Calu3 (cell line): Measurements from ENCODE around the gene FITM1. TPM values are rescaled to one million over a fixed set of nuclear protein-coding genes. Genes with fewer than 3 reads are reported as not detected.

ENCODE experiments used
- Bru-seq: library from RNA; stranded (reverse); fragments of 400-500 nt; gene quantifications from one replicate; lab custom pipeline; 2021; lab: Mats Ljungman, UMichigan
- BruChase-seq, 2 experiments: library from RNA; stranded (reverse); fragments of 400-500 nt; gene quantifications; one replicate each; lab custom pipeline; 2021; lab: Mats Ljungman, UMichigan
- BruUV-seq: library from RNA; stranded (reverse); fragments of 400-500 nt; replicated peaks from 2 replicates; lab custom pipeline; 2021; lab: Mats Ljungman, UMichigan
- CTCF ChIA-PET: fragments of 300-600 bp; sonication (Branson Sonifier 250); formaldehyde crosslinking; loops from one replicate; lab custom pipeline; 2022; ENCODE audit warnings: antibody characterized with exemption; lab: Charles Lee
- DNase-seq: peaks from one replicate; pipeline ENCODE4 v3.0.0; 2022
- H3K27ac Mint-ChIP-seq: one replicate; pipeline ENCODE4 v1.8.0; 2022; ENCODE audit warnings: mixed read lengths; ENCODE audit not compliant: unreplicated experiment
- H3K27me3 Mint-ChIP-seq: one replicate; pipeline ENCODE4 v1.8.0; 2022; ENCODE audit warnings: mixed read lengths; ENCODE audit not compliant: unreplicated experiment
- H3K36me3 Mint-ChIP-seq: one replicate; pipeline ENCODE4 v1.8.0; 2022; ENCODE audit warnings: mild to moderate bottlenecking, moderate library complexity, mixed read lengths; ENCODE audit not compliant: insufficient read depth, unreplicated experiment
- H3K4me1 Mint-ChIP-seq: one replicate; pipeline ENCODE4 v1.8.0; 2022; ENCODE audit warnings: mild to moderate bottlenecking, low read depth, mixed read lengths; ENCODE audit not compliant: unreplicated experiment
- H3K4me3 Mint-ChIP-seq: one replicate; pipeline ENCODE4 v1.8.0; 2022; ENCODE audit warnings: mild to moderate bottlenecking, low read depth, moderate library complexity, mixed read lengths; ENCODE audit not compliant: unreplicated experiment
- H3K9me3 Mint-ChIP-seq: one replicate; pipeline ENCODE4 v1.8.0; 2022; ENCODE audit warnings: low read depth, mixed read lengths; ENCODE audit not compliant: unreplicated experiment
- intact Hi-C: fragments of 100-400 bp; cut with micrococcal nuclease; formaldehyde crosslinking; loops from one replicate; pipeline ENCODE4 v1.10.0; 2022; ENCODE audit not compliant: unreplicated experiment
- long read RNA-seq: library from polyadenylated mRNA; stranded (forward); transcript quantifications from one replicate; pipeline ENCODE4 v2.0.0, GENCODE V29; 2022
- total RNA-seq: library from RNA; stranded (reverse); gene quantifications from 2 replicates; pipeline ENCODE4 v1.2.3, GENCODE V29; 2022
- TF ChIP-seq, protein P1 (sequence below): fragments of 200-600 bp; IDR thresholded peaks from one replicate; pipeline ENCODE4 v1.8.0; 2022; ENCODE audit warnings: antibody characterized with exemption; ENCODE audit not compliant: unreplicated experiment

Gene FITM1, protein sequence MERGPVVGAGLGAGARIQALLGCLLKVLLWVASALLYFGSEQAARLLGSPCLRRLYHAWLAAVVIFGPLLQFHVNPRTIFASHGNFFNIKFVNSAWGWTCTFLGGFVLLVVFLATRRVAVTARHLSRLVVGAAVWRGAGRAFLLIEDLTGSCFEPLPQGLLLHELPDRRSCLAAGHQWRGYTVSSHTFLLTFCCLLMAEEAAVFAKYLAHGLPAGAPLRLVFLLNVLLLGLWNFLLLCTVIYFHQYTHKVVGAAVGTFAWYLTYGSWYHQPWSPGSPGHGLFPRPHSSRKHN
- total RNA-seq = 0.47 and 0.98 TPM in 2 replicates
- percentile 36 among the genes with signal in this experiment for Bru-seq, nascent RNA
- percentile 41 among the genes with signal in this experiment for BruChase-seq, experiment 1, labeled RNA remaining after a 6-hour chase
- BruChase-seq, experiment 2, labeled RNA remaining after a 2-hour chase = percentile 32 among the genes with signal in this experiment
- long read RNA-seq = 0 reads

DNA sequence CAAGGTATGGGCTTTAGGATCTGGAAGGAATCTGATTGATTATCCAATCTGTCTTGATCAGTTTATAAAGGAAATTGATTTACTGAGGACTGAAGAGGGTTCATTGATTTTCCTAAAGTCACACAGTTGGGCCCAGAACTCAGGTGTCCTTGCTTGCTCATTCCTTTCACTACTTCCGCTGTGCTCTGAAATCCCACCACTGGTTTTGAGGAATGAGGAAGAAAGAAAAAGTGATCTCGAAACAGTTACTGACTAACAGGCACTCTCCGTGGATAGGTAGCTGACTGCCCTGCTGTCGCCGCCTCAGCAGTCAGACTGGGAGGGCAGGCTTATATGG, at the start of gene FITM1:
FITM1 (plus strand) TSS at position 280 of the 337 bp plus-strand sequence. CDS start 905 bp downstream, outside the sequence.
- Mint-ChIP-seq H3K27ac (no peak within 1 kb of the TSS), H3K36me3 (peaks cover 5% of the 10 kb centered on the region), H3K27me3 (no peaks in the 10 kb centered on the region), H3K9me3 (no peaks in the 10 kb centered on the region), H3K4me3 (no peak within 1 kb of the TSS), H3K4me1 (peaks cover 6% of the 10 kb centered on the region)
- no TSS peak for BruUV-seq
- intact Hi-C loops = no loop called here
- DNase-seq = no peak
- CTCF ChIA-PET = no interaction called here
- TF ChIP-seq, protein P1, sequence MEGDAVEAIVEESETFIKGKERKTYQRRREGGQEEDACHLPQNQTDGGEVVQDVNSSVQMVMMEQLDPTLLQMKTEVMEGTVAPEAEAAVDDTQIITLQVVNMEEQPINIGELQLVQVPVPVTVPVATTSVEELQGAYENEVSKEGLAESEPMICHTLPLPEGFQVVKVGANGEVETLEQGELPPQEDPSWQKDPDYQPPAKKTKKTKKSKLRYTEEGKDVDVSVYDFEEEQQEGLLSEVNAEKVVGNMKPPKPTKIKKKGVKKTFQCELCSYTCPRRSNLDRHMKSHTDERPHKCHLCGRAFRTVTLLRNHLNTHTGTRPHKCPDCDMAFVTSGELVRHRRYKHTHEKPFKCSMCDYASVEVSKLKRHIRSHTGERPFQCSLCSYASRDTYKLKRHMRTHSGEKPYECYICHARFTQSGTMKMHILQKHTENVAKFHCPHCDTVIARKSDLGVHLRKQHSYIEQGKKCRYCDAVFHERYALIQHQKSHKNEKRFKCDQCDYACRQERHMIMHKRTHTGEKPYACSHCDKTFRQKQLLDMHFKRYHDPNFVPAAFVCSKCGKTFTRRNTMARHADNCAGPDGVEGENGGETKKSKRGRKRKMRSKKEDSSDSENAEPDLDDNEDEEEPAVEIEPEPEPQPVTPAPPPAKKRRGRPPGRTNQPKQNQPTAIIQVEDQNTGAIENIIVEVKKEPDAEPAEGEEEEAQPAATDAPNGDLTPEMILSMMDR = no peak

DNA sequence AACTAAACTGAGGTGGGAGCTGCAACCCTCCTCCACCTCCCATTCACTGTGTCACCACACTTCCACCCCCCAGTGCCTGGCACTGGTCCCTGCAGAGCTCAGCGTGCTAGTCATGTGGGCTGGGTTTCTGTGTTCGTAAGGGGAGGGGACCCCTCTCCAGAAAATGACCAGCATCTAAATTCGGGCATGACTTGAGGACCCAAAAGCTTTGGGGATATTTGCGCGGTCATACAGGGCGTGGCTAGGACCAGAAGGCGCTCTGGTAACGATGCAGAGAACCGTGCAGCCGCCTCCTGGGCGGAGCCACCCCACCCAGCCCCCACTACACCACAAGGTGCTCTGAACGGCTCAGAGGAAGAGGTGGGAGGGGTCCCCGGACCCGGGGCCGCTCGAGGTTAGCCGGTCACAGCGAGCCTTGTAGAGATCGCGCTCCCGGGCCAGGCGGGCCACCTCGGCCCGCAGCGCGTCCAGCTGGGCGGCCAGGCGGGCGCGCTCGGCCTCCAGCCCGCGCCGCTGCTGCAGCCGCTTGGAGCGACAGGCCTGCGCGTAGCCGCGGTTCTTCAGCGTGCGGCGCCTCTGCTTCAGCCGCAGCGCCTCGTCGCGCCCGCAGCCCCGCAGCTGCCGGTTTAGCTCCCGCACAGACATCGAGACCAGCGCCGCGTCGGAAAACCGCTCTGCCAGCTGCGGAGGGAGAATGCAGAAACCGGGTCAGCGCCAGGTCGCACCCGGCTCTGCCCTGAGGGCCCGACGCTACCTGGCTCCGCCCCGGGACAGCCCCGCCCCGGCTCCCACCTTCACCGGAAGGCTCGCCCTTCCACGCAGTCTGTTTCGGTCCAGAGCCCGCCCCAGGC, 49.3 kb upstream of the FITM1 start:
- BruUV-seq = no TSS peak
- CTCF ChIA-PET = interaction anchor here (0.7 to 2.8 kb wide), 4 partner anchors 9 to 96 kb away, joined by 3 to 10 read pairs (median 5); partner anchors contain the start of gene PCK2
- peaks cover 8% of the 10 kb centered on the region for H3K4me1 Mint-ChIP-seq
- intact Hi-C loops = no loop called here
- no peaks in the 10 kb centered on the region for H3K9me3 Mint-ChIP-seq
- peaks cover 12% of the 10 kb centered on the region for H3K27me3 Mint-ChIP-seq
- H3K4me3 Mint-ChIP-seq = peak overlapping the region; percentile 72
- H3K36me3 Mint-ChIP-seq = peaks cover 9% of the 10 kb centered on the region
- H3K27ac Mint-ChIP-seq = no peak overlapping the region
- TF ChIP-seq, protein P1 = no peak
- DNase-seq = peak; percentile 72

DNA sequence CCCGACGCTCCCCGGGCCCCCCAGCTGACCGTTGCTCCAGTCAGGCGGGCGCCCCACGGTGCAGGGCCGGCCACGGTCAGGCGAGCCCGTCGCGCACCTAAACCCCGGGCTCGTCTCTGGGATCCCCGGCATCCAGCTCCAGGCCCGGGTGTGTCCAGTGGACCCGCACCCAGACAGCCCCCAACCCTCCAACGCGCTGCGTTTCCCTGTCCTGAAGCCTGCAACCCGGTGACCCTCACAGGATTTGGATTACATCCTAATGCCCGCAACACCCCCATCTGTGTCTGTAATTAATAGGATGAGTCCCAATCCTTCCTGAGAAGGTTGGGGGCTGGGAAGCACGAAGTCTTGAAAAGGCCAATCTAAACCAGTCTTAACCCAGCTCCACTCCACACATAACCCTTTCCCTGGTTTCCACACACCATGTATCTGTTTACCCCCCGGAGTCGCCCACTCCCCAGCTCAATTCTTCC, 48.7 kb upstream of the FITM1 start:
- TF ChIP-seq, protein P1 = no peak
- DNase-seq = no peak
- intact Hi-C loops = no loop called here
- peak overlapping the region; percentile 72 for H3K4me3 Mint-ChIP-seq
- peaks cover 8% of the 10 kb centered on the region for H3K4me1 Mint-ChIP-seq
- CTCF ChIA-PET = interaction anchor here (0.6 to 2.8 kb wide), 4 partner anchors 9 to 97 kb away, joined by 3 to 10 read pairs (median 6); partner anchors contain the start of gene PCK2
- BruUV-seq = no TSS peak
- peaks cover 17% of the 10 kb centered on the region for H3K27me3 Mint-ChIP-seq
- no peaks in the 10 kb centered on the region for H3K9me3 Mint-ChIP-seq
- H3K27ac Mint-ChIP-seq = peak overlapping the region; percentile 49
- peaks cover 9% of the 10 kb centered on the region for H3K36me3 Mint-ChIP-seq

DNA sequence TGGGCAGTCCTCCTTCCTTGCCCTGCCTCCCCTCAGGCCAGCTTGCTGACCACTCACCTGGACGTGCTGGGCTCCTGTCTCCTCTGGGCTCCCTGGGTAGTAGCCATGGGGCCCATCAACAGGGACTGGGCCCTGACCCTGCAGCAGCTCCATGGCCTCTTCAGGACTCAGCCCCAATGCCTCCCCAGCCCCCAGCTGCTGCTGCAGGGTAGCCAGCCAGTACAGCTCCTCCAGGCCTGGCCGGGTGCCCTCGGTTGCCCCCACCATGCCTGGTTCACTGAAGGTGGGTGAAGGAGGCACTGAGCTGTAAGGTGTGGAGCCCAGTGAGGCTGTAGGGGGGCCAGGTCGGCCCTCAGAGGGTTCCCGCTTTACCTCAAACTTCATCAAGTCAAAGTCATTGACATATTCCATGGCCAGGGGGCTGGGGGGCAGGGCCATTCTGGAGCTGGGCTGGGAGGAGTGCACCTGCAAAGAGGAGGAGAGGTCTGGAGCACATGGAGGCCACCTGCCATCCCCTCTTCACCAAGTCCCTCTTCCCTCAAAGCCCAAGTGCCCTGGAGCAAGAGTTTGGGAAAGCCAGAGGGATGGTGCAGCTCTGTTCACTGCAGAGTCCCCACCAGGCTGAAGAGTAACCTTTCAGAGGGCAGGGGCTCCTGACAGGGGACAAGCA, 47.9 kb upstream of the FITM1 start:
- H3K9me3 Mint-ChIP-seq = no peaks in the 10 kb centered on the region
- intact Hi-C loops = no loop called here
- no peak for DNase-seq
- peaks cover 25% of the 10 kb centered on the region for H3K27me3 Mint-ChIP-seq
- H3K36me3 Mint-ChIP-seq = peaks cover 9% of the 10 kb centered on the region
- no TSS peak for BruUV-seq
- H3K4me1 Mint-ChIP-seq = peaks cover 8% of the 10 kb centered on the region
- H3K27ac Mint-ChIP-seq = peak overlapping the region; percentile 49
- CTCF ChIA-PET = interaction anchor here (0.6 to 2.8 kb wide), 2 partner anchors 8 to 43 kb away, joined by 5 to 10 read pairs; no protein-coding TSS in a partner anchor
- peak overlapping the region; percentile 72 for H3K4me3 Mint-ChIP-seq
- TF ChIP-seq, protein P1 = no peak
